ENCODE results near the gene CCDC30.

CCDC30 gene

DNA sequence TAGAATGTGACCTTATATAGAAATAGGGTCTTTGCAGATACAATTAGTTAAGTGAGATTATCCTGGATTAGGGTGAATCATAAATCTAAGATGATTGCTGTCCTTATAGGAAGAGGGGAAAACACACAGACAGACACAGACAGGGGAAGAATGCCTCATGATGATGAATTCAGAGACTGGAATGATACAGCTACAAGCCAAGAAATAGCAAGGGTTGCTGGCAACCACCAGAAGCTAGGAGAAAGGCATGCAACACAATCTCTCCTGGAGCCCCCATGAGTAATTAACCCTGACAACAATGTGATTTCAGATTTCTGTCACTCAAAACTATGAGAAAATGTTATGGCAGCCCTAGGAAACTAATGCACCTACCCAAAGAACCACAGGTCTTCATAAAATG, 176.0 kb downstream of the CCDC30 start:
- no peak for TF ChIP-seq CTCF (IDR thresholded peaks at IDR 0.05; ENCODE audit: control insufficient read depth, extremely low read depth, insufficient read depth)
- no peak for DNase-seq (ENCODE audit: low read depth)
- H3K4me3 ChIP-seq (ENCODE audit: low read depth, low read length): no peak overlapping the region

DNA sequence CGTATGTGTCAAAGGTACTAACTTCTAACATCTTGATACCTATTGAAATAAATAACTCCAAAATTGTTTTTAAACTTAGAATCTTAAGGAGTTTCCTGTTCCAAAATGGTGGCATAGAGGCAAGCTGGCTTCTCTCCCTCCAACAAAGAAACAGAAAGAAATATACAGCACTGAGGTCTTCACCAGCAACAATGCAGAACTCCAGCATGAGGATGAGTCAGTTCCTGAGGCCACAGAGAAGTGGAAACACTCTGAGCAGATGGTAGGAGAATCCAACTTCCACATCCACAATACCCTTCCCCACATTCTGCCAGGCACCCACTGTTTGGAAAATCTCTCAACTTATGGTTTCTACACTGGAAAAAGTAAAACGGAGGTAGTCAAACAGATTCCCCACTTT, 183.0 kb downstream of the CCDC30 start:
- no peak for DNase-seq (ENCODE audit: low read depth)
- H3K4me3 ChIP-seq (ENCODE audit: low read depth, low read length): no peak overlapping the region
- TF ChIP-seq CTCF (IDR thresholded peaks at IDR 0.05; ENCODE audit: control insufficient read depth, extremely low read depth, insufficient read depth): no peak

DNA sequence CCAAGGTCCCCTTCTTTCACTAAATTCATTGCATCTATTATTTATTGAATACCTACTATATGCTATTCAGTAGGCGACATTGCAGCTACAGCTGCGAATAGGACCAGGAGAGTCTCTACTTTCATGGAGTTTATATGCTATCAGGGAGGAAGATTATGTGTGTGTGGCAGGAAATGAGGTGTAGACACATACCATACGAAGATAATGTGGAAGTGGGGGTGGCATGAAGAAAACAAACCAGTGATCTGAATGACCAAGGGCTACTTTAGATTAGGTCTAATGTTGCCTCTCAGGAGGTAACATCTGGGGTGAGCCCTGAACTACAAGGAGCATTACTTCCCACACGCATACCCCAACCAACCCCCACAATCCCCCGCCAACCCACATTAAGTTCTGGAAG, 194.1 kb downstream of the CCDC30 start:
- no peak for DNase-seq (ENCODE audit: low read depth)
- peak overlapping the region; percentile 98 for H3K4me3 ChIP-seq (ENCODE audit: low read depth, low read length)
- TF ChIP-seq CTCF (IDR thresholded peaks at IDR 0.05; ENCODE audit: control insufficient read depth, extremely low read depth, insufficient read depth): no peak

DNA sequence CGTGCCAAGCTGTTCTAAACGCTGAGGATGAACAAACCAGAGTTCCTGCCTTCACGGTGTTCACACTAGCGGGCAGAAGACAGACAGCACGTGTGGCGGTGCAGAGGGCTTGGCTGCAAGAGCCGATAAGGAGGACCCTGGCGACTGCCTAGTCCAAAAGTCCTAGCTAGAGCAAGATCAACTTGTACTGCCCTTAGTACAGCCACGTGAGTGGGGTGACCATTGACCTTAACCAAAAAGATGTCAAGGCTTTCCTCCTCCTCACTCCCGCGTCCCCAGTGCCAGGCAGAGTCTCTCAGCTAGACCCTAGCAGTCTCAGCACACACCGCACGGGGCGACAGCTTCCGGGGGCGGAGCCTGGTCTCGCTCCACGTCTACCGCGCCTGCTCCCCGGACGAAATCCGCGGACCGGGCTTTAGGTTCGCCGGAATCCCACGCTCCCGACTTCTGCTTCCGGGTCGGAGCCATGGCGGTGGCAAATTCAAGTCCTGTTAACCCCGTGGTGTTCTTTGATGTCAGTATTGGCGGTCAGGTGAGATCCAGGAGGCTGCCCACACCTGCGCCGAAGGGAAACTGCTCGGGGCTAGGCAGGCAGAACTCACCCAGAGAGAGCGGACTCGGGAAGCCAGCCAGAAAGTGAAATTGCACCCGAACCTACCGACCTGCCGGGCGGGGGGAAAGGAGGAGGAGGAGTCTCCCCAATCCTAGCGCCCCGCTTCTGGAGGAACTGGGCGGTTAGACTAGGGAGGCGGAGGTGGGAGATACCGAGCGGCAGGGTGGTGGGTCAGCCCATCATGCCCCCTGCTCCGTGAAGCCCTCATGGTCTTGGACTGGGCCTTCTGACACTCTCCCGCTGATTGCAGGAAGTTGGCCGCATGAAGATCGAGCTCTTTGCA, 195.1 kb downstream of the CCDC30 start, which contains the start of gene PPIH:
PPIH (plus strand) TSS at position 443 of the 896 bp plus-strand sequence; CDS start at position 467, 24 bp downstream.
- TF ChIP-seq CTCF (IDR thresholded peaks at IDR 0.05; ENCODE audit: control insufficient read depth, extremely low read depth, insufficient read depth): no peak
- peak within 1 kb of the TSS; percentile 98 for H3K4me3 ChIP-seq (ENCODE audit: low read depth, low read length)
- peak; percentile 84 for DNase-seq (ENCODE audit: low read depth)

DNA sequence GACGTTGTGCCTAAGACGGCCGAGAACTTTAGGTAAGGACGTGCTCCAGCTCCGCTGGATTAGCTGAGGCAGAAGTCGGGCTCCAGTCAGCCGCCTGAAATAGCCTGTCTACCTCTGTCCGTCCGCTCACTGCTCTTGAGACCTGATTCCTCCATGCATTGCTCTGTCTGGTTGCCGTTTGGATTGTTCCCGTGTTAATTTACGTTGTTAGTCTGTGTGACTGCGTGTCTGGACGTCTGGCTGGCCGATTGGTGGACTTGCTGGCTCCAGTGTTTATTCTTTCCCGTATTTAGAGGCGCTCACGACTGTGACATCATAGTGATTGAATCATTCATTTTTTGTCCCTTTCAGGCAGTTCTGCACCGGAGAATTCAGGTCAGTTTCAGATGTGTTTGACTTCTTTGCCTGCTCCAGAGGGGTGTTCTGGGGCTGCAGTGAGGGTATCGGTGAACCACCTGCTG, 195.8 kb downstream of the CCDC30 start:
- DNase-seq (ENCODE audit: low read depth): no peak
- H3K4me3 ChIP-seq (ENCODE audit: low read depth, low read length): peak overlapping the region; percentile 98
- no peak for TF ChIP-seq CTCF (IDR thresholded peaks at IDR 0.05; ENCODE audit: control insufficient read depth, extremely low read depth, insufficient read depth)

DNA sequence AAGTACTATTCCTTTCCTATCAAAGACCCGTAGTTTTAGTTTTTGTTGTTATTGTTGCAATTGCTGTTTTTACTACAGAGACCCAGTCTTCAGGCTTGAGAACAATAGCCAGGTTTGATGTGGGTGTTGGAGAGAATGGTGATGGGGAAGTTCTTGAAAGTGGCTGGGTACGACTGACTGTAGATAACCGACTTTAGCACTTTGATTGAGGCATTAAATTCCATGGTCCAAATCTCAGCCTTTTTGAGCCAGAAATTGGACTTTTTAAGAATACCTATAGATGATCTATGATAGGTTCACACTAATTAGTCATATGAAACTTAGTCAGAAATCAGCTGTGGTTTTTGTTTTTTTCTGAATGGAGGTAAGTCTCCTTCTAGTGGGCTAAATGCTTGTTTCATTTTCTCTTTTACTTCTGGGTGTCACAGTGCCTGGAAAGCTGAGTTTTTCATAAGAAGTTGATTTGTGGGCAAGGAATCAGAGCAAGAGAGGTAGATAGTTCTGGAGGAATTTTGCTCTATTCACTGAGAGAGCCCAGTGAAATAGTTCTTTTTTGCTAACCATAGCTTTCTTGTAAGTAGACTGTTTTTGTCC, 197.9 kb downstream of the CCDC30 start:
- TF ChIP-seq CTCF (IDR thresholded peaks at IDR 0.05; ENCODE audit: control insufficient read depth, extremely low read depth, insufficient read depth): no peak
- no peak overlapping the region for H3K4me3 ChIP-seq (ENCODE audit: low read depth, low read length)
- DNase-seq (ENCODE audit: low read depth): no peak
